Subcutaneous abdominal adipose tissue (tissue), 5 donors: Measurements from ENCODE around the gene HSPB3.
"Not testable (repeated sequence)": the region's sequence is repeated elsewhere in the genome, so short reads cannot be mapped to it uniquely, and the experiment has no call there.

Experiments used
- H3K27ac ChIP-seq: one replicate; pipeline ENCODE4 v1.7.0; 2013; ENCODE audit warnings: low read depth, mild to moderate bottlenecking, inconsistent platforms, low read length, moderate library complexity
- H3K27me3 ChIP-seq, 5 donors: one replicate each; pipeline ENCODE4 v1.7.0; 2013; ENCODE audit warnings: low read length in 5 of 5, inconsistent platforms in 1 of 5; ENCODE audit not compliant: control insufficient read depth in 5 of 5, insufficient read depth in 4 of 5
- H3K36me3 ChIP-seq, 5 donors: one replicate each; pipeline ENCODE4 v1.7.0; 2013; ENCODE audit warnings: low read length in 5 of 5; ENCODE audit not compliant: control insufficient read depth in 5 of 5, insufficient read depth in 5 of 5
- H3K4me1 ChIP-seq, 5 donors: one replicate each; pipeline ENCODE4 v1.7.0; 2013; ENCODE audit warnings: low read length in 5 of 5, mild to moderate bottlenecking in 3 of 5, moderate library complexity in 1 of 5; ENCODE audit not compliant: control insufficient read depth in 5 of 5, insufficient read depth in 5 of 5
- H3K4me3 ChIP-seq, 5 donors: one replicate each; pipeline ENCODE4 v1.7.0; 2013; ENCODE audit warnings: low read length in 5 of 5, low read depth in 1 of 5
- H3K9ac ChIP-seq, 5 donors: one replicate each; pipeline ENCODE4 v1.7.0; 2013; ENCODE audit warnings: low read length in 5 of 5, mild to moderate bottlenecking in 4 of 5, moderate library complexity in 3 of 5
- H3K9me3 ChIP-seq, 5 donors: one replicate each; pipeline ENCODE4 v1.7.0; 2013; ENCODE audit warnings: low read length in 5 of 5; ENCODE audit not compliant: control insufficient read depth in 5 of 5
- donor health status: healthy.
- donor health status: healthy.
- donor health status: healthy.
- donor health status: healthy.
- donor health status: healthy.

The HSPB3 gene, protein sequence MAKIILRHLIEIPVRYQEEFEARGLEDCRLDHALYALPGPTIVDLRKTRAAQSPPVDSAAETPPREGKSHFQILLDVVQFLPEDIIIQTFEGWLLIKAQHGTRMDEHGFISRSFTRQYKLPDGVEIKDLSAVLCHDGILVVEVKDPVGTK

DNA sequence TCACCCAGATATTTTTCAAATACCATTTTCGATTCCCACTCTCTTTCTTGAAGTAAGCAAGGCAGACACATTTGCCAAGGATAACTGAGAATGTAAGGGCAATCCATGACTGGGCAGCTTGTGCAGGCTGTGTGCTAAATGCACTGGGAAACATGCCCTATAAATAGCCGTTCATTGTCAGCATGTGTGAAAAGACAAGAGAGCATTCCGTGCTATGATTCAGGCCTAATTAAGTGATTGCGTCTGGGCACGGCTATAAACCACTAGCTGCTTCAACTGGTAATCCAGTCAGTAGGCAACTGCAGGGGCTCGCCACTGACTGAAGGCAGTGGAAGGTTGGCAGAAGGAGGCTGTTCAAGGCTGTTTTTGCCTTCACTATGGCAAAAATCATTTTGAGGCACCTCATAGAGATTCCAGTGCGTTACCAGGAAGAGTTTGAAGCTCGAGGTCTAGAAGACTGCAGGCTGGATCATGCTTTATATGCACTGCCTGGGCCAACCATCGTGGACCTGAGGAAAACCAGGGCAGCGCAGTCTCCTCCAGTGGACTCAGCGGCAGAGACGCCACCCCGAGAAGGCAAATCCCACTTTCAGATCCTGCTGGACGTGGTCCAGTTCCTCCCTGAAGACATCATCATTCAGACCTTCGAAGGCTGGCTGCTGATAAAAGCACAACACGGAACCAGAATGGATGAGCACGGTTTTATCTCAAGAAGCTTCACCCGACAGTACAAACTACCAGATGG is at the start of gene HSPB3:
TSS of gene HSPB3 (plus strand) at position 287 of the 745 bp plus-strand sequence. CDS start at position 378, 91 bp downstream.
- Histone ChIP-seq H3K27me3 (no peaks in the 10 kb centered on the region), H3K9me3 (no peaks in the 10 kb centered on the region), H3K4me1 (peaks cover 0 to 8% (median 0%) of the 10 kb centered on the region in 5 donors), H3K36me3 (no peaks in the 10 kb centered on the region), H3K9ac (no peak within 1 kb of the TSS), H3K4me3 (no peak within 1 kb of the TSS), H3K27ac (no peak within 1 kb of the TSS)

DNA sequence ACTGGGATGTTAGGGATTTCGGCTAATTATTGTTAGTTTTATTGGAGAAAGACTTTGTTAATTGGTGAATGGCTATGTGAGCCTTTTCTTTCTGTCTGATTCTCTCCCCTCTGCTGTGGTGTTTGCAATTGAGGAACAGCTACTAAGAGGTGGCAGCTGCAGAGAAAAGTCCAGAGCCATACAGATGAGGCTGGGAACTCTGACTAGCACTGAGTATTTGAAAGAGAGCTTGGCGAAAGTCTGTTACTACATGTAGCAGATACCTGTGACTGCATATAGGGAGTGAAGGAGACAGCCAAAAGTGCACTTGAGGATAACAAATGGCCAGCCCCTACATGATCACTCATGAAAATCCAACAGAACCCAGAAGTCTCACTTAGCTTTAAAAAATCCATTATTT is 44.3 kb upstream of the HSPB3 start:
- no peaks in the 10 kb centered on the region for H3K27me3 ChIP-seq
- H3K36me3 ChIP-seq = no peaks in the 10 kb centered on the region
- H3K27ac ChIP-seq = no peak overlapping the region
- H3K9ac ChIP-seq = no peak overlapping the region
- no peak overlapping the region for H3K4me3 ChIP-seq
- H3K4me1 ChIP-seq = no peaks in the 10 kb centered on the region
- no peaks in the 10 kb centered on the region for H3K9me3 ChIP-seq

DNA sequence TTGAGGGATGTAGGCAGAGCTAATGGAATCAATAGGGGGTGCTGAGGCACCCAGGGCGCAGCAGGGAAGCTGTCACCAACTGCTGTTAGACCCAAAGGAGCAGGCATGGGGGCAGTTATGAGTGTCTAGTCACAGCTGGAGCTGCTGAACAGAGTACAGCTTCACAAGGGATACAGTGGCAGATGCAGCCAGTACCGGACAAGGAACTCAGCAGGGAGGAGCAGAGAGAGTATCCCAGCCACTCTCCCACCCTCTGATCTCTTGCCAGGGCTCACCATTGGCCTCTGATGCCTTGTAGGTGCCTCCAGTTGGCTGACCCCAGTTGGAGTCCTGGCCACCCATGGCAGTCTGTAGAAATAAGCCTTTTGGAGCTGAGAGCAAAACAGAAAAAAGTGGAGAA is 42.6 kb upstream of the HSPB3 start:
- no peaks in the 10 kb centered on the region for H3K4me1 ChIP-seq
- H3K27ac ChIP-seq = no peak overlapping the region
- H3K4me3 ChIP-seq = no peak overlapping the region
- H3K9me3 ChIP-seq = no peaks in the 10 kb centered on the region
- H3K36me3 ChIP-seq = no peaks in the 10 kb centered on the region
- H3K27me3 ChIP-seq = no peaks in the 10 kb centered on the region
- H3K9ac ChIP-seq = no peak overlapping the region

DNA sequence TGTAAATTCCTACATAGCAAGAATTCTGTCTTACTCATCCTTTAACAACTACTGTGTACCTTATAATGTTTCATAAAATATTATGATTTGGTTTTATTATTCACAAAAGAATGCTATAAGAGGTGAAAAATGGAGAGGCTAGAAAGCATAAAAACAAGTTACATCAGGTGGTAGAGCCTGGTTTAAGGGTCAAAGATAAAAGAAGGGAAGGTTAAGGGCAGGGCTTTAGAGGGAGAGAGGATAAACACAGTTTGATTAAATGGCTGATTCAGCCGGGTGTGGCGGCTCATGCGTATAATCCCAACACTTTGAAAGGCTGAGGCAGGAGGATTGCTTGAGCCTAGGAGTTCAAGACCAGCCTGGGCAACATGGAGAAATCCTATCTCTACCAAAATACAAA is 40.4 kb upstream of the HSPB3 start:
- H3K9ac ChIP-seq = no peak overlapping the region
- no peaks in the 10 kb centered on the region for H3K27me3 ChIP-seq

DNA sequence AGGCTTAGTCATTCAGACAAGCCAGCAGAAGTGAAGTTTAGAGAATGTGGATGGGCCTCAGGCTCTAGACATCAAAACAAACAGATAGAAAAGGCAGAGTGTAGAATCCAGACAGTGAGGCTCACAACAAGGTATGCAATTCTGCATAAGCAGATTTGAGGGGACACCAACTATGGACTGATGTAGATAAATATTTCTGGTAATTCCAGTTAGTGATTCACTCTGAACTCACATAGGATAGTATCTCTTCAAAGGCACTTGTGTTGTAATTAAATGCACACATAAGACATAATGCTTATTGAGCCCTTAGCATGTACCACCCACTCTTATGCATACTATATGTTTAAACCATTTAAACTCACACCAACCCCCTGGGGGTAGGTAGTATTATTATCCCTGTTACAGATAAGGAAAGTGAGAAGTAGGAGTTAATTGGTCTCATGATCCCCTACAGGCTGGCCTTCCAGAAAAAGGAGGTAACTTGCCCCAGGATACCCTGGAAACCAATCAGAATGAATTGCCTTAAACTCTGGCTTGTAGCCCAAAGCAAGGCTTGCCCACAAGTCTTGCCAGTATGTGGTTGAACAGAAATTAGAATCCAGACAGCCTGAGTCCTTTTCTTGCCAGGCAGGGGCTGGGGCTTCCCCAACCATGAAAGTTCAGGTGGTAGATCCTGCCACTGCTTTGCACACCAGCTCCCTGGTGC is 39.5 kb upstream of the HSPB3 start:
- Histone ChIP-seq H3K36me3 (no peaks in the 10 kb centered on the region), H3K27ac (no peak overlapping the region)

More for the DNA sequence above, 40.4 kb upstream of the HSPB3 start:
- Histone ChIP-seq H3K4me1 (no peaks in the 10 kb centered on the region), H3K9me3 (no peaks in the 10 kb centered on the region), H3K36me3 (no peaks in the 10 kb centered on the region), H3K4me3 (no peak overlapping the region), H3K27ac (no peak overlapping the region)

DNA sequence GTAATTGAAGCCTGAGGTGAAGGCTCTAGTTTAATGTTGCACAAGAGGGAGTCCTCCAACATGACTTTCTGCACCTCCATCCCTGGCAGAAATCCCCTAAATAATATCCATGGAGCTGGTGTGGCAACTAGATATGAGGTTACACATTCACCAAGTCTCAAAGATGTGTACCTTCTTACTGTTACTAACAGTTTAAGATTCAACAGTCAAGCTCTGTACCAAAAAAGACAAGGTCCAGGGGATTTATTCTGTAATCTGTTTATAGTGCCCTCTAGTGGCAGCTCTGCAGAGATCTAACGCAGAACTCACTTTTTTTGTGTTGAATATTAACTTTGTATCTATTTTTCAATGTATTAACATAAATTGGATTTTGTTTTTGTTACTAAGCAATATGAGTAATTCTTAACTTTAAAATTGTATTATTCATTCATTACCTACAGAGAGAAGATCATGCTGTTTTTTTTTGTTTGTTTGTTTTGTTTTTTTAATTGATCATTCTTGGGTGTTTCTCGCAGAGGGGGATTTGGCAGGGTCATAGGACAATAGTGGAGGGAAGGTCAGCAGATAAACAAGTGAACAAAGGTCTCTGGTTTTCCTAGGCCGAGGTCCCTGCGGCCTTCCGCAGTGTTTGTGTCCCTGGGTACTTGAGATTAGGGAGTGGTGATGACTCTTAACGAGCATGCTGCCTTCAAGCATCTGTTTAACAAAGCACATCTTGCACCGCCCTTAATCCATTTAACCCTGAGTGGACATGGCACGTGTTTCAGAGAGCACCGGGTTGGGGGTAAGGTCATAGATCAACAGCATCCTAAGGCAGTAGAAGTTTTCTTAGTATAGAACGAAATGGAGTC is 35.7 kb upstream of the HSPB3 start:
- H3K4me1 ChIP-seq, H3K27me3 ChIP-seq, H3K9me3 ChIP-seq, H3K36me3 ChIP-seq, H3K9ac ChIP-seq, H3K27ac ChIP-seq, H3K4me3 ChIP-seq: not testable (repeated sequence)

More for the DNA sequence above, 39.5 kb upstream of the HSPB3 start:
- no peaks in the 10 kb centered on the region for H3K9me3 ChIP-seq
- H3K9ac ChIP-seq = no peak overlapping the region
- H3K4me3 ChIP-seq = no peak overlapping the region
- H3K4me1 ChIP-seq = no peaks in the 10 kb centered on the region
- H3K27me3 ChIP-seq = no peaks in the 10 kb centered on the region

DNA sequence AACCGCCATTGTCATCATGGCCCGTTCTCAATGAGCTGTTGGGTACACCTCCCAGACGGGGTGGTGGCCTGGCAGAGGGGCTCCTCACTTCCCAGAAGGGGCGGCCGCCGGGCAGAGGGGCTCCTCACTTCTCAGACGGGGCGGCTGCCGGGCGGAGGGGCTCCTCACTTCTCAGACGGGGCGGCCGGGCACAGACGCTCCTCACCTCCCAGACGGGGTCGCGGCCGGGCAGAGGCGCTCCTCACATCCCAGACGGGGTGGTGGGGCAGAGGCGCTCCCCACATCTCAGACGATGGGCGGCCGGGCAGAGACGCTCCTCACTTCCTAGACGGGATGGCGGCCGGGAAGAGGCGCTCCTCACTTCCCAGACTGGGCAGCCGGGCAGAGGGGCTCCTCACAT is 35.0 kb upstream of the HSPB3 start:
- not testable (repeated sequence) for H3K27me3 ChIP-seq, H3K4me3 ChIP-seq, H3K36me3 ChIP-seq, H3K9me3 ChIP-seq, H3K9ac ChIP-seq, H3K4me1 ChIP-seq, H3K27ac ChIP-seq

DNA sequence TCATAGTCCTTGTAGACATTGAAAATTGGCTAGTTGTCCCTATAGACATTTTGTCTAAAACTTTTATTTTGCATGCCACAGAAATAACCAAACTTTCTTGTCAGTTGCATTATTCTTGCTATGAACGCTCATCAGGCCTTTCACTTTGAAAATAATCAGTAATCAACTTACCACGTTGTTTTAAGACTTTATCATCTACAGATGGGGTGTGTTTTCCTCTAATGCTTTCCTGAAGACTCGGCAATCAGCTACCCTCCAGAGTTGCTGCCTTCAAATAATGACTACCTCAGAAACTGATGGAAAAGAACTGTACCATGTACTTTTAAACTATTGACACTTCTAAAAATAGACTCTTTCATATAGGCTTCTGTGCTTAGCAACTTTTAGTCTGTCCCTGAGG is 33.5 kb upstream of the HSPB3 start:
- Histone ChIP-seq H3K9ac (no peak overlapping the region), H3K4me3 (no peak overlapping the region), H3K27me3 (peaks cover 0 to 2% (median 0%) of the 10 kb centered on the region in 5 donors), H3K4me1 (no peaks in the 10 kb centered on the region), H3K9me3 (no peaks in the 10 kb centered on the region), H3K27ac (no peak overlapping the region), H3K36me3 (no peaks in the 10 kb centered on the region)

DNA sequence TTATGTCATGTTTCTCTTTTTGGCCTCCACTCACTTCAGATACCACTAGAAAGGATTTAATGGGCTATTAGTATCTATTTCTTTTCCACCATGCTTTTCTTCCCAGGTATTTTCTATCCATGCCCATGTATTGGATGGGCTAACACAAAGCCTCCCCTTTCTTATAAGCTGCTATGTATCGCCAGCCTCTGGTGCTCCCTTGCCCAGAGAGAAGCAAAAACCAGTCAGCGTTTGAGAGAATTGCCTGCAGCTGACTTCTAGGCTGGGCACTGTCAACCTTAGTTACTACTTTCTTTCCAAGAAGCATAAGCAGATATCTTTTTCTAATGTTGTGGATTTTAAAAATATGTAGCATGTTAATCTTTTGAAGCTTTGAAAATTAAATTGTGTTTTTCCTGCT is 30.2 kb upstream of the HSPB3 start:
- Histone ChIP-seq H3K4me1 (no peaks in the 10 kb centered on the region), H3K27ac (no peak overlapping the region), H3K4me3 (no peak overlapping the region), H3K27me3 (peaks cover 0 to 2% (median 0%) of the 10 kb centered on the region in 5 donors), H3K36me3 (no peaks in the 10 kb centered on the region), H3K9me3 (no peaks in the 10 kb centered on the region), H3K9ac (no peak overlapping the region)
